Mesothelial cell of epicardium (in vitro differentiated cells): ENCODE results near the gene LIPT2. TPM values are rescaled to one million over a fixed set of nuclear protein-coding genes. Genes with fewer than 3 reads are reported as not detected.

Experiments
- DNase-seq, 2 experiments: peaks; one replicate each; pipeline ENCODE4 v3.0.0; 2021; ENCODE audit warnings: low spot score in 2 of 2; ENCODE audit not compliant: unreplicated experiment in 2 of 2
- H3K27ac Mint-ChIP-seq: 2 replicates; pipeline ENCODE4 v1.8.0; 2021; ENCODE audit warnings: mixed read lengths
- H3K27me3 Mint-ChIP-seq: 2 replicates; pipeline ENCODE4 v1.8.0; 2021; ENCODE audit warnings: low read depth, mixed read lengths
- H3K36me3 Mint-ChIP-seq: 2 replicates; pipeline ENCODE4 v1.8.0; 2021; ENCODE audit warnings: mixed read lengths
- H3K4me1 Mint-ChIP-seq: 2 replicates; pipeline ENCODE4 v1.8.0; 2021; ENCODE audit warnings: mixed read lengths
- H3K4me3 Mint-ChIP-seq: 2 replicates; pipeline ENCODE4 v1.8.0; 2021; ENCODE audit warnings: mild to moderate bottlenecking, moderate library complexity, mixed read lengths
- H3K9me3 Mint-ChIP-seq: 2 replicates; pipeline ENCODE4 v1.8.0; 2021; ENCODE audit warnings: mixed read lengths
- total RNA-seq: library from RNA; stranded (reverse); gene quantifications from 3 replicates; pipeline ENCODE4 v1.2.1, GENCODE V29; 2021
- TF ChIP-seq, protein P1 (sequence below): fragments of 200-600 bp; sonication (generic); IDR thresholded peaks from one replicate; pipeline ENCODE4 v1.5.0; 2021; ENCODE audit warnings: antibody characterized with exemption; ENCODE audit not compliant: unreplicated experiment

The LIPT2 gene
- total RNA-seq, 1 donor from 2014 or later = 8.7 TPM

DNA sequence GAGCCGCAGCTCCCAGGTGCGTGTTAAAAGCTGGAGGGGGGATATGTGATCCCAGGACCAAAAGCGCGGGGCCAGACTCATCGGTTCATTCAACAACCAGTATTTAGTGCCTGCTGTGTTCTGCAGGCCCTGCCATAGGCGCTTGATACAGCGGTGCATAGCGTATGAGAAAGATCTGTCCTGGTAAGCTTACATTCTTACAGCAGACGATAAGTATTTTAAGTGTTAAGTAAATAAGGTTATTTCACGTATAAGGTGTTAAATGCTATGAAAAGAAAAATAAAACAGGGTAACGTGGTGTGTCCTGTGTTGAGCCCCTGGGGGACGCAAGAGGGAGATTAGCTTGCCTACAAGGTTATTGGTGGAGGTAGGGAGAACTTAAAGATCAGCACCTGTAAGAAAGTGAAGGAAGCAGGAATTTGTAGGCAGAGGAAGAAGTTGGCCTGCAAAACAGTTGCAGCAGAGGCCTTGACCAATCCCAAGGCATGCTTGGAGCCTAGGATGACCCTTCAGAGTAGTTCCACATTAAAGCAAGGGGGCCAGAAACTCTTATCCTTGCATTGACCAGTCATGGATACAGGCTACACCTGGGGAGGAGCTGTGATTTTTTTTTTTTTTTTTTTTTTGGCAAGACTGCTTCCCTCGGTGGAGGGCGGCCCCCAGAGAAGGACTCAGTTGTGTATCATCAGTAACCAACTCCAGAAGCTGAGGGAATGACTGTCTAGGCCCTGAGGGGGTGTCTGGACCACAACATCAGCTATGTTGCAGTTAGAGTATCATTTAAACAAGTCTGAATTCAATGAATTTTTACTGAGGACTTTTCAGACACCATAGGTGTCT, 487 bp upstream of the LIPT2 start:
- Mint-ChIP-seq H3K36me3 (peaks cover 30% of the 10 kb centered on the region), H3K9me3 (peaks cover 29% of the 10 kb centered on the region), H3K27ac (peak overlapping the region; percentile 88), H3K4me1 (peaks cover 18% of the 10 kb centered on the region), H3K4me3 (peak overlapping the region; percentile 63), H3K27me3 (no peaks in the 10 kb centered on the region)
- peak in 1 of 2 experiments; percentile 66 for DNase-seq
- TF ChIP-seq, protein P1, sequence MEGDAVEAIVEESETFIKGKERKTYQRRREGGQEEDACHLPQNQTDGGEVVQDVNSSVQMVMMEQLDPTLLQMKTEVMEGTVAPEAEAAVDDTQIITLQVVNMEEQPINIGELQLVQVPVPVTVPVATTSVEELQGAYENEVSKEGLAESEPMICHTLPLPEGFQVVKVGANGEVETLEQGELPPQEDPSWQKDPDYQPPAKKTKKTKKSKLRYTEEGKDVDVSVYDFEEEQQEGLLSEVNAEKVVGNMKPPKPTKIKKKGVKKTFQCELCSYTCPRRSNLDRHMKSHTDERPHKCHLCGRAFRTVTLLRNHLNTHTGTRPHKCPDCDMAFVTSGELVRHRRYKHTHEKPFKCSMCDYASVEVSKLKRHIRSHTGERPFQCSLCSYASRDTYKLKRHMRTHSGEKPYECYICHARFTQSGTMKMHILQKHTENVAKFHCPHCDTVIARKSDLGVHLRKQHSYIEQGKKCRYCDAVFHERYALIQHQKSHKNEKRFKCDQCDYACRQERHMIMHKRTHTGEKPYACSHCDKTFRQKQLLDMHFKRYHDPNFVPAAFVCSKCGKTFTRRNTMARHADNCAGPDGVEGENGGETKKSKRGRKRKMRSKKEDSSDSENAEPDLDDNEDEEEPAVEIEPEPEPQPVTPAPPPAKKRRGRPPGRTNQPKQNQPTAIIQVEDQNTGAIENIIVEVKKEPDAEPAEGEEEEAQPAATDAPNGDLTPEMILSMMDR = no peak

DNA sequence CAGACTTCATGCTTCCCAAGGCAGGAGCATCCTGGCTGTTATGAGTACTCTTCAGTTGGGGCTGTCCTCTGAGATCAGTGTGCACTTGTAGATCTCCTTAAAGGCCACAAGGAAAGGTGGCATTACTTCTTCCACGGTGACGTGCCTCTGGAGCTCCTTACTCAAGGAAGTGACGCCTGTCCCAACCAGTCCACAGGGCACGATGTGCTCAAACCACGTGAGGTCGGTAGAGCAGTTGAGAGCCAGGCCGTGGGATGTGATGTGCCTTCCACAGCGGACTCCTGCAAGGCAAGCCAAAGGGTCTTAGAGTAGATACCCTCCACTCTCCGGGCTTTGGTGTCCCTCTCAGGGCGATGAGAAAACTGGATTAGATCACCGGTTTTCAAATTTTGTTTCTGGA, 1.4 kb downstream of the LIPT2 start:
- Mint-ChIP-seq H3K4me1 (peaks cover 18% of the 10 kb centered on the region), H3K27ac (peak overlapping the region; percentile 91), H3K4me3 (peak overlapping the region; percentile 75), H3K36me3 (peaks cover 23% of the 10 kb centered on the region), H3K27me3 (no peaks in the 10 kb centered on the region), H3K9me3 (peaks cover 21% of the 10 kb centered on the region)
- no peak for DNase-seq
- TF ChIP-seq, protein P1 = no peak

DNA sequence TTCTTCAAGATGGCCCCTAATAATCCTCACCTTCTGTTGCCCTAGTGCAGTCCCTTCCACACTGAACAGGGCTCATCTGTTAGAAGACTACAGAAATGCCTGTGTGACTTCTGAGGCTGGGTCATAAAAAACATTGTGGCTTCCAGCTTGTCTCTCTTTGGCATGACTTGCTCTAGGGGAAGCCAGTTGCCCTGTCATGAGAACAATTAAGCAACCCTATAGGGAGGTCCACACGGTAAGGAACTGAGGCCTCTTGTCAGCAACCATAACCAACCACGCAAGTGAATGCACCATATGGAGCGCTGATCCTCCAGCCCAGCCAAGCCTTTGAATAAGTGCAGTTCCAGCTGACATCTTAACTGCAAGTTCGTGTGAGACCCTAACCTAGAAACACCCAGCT, 2.6 kb downstream of the LIPT2 start:
- H3K9me3 Mint-ChIP-seq = peaks cover 11% of the 10 kb centered on the region
- H3K4me3 Mint-ChIP-seq = no peak overlapping the region
- peaks cover 18% of the 10 kb centered on the region for H3K4me1 Mint-ChIP-seq
- TF ChIP-seq, protein P1 = no peak
- H3K36me3 Mint-ChIP-seq = peaks cover 13% of the 10 kb centered on the region
- H3K27me3 Mint-ChIP-seq = no peaks in the 10 kb centered on the region
- DNase-seq = no peak
- no peak overlapping the region for H3K27ac Mint-ChIP-seq

DNA sequence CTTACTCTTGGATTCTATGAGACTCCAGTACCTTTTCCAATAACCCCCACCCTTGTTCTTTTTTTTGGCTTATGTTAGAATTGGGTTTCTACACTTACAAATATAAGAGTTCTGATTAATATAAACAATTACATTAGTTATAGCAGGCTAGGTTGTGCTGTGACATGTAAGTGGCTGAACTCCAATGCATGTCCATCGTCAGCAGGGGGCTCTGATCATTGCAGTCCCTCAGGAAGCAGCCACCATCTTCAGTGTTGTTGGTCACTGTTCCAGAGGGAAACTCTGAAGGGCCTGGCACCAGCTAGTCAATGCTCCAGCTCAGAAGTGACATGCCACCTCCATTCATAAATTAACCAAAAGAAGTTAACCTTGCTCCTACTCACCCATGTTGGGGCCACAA, 5.6 kb downstream of the LIPT2 start:
- Mint-ChIP-seq H3K9me3 (no peaks in the 10 kb centered on the region), H3K27me3 (no peaks in the 10 kb centered on the region), H3K4me3 (no peak overlapping the region), H3K36me3 (peaks cover 3% of the 10 kb centered on the region), H3K4me1 (peaks cover 11% of the 10 kb centered on the region), H3K27ac (no peak overlapping the region)
- no peak for DNase-seq
- TF ChIP-seq, protein P1 = no peak

DNA sequence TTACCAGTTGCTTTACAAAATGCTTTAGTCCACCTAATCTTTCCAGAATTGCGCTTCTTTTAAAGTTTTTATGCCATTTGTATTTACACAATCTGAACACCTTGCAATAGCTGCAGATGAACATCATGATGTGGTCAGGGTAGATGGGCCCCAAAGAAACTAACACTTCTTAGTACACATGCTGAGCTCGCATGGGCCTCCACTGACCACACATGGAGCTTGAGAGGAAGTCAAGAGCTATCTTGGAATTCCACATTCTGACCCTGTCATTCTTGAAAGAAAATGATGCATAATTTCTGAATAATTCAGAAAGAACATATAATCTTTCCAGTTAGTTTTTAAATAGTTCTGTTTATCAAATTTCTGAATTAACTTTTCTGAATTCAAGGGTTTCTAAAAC, 7.7 kb downstream of the LIPT2 start:
- H3K9me3 Mint-ChIP-seq = no peaks in the 10 kb centered on the region
- H3K4me1 Mint-ChIP-seq = peaks cover 3% of the 10 kb centered on the region
- no peak for DNase-seq
- no peaks in the 10 kb centered on the region for H3K36me3 Mint-ChIP-seq
- H3K4me3 Mint-ChIP-seq = no peak overlapping the region
- TF ChIP-seq, protein P1 = no peak
- H3K27me3 Mint-ChIP-seq = no peaks in the 10 kb centered on the region
- H3K27ac Mint-ChIP-seq = no peak overlapping the region
